Hematopoietic multipotent progenitor cell (in vitro differentiated cells): ENCODE measurements around the gene CYSLTR2. TPM values are rescaled to one million over a fixed set of nuclear protein-coding genes. Genes with fewer than 3 reads are reported as not detected.
A peak's percentile ranks its signal among the peaks of the same experiment; 100 is the strongest.

Experiments used
- DNase-seq, 3 donors: peaks; one replicate each; pipeline ENCODE4 v3.0.0-alpha.2; 2011 to 2015; ENCODE audit warnings: low read depth in 2 of 3, low spot score in 2 of 3
- total RNA-seq: library from RNA; depleted of rRNA; stranded (reverse); fragments of >200 nt; gene quantifications from one replicate; pipeline ENCODE4 v1.2.3, GENCODE V29; 2012

The CYSLTR2 gene
- total RNA-seq, 1 donor: 9.7 TPM

GRCh38 chr13:48733739-48734335 is 80.1 kb downstream of the CYSLTR2 start:
- no peak for DNase-seq

GRCh38 chr13:48735571-48735970 is 81.8 kb downstream of the CYSLTR2 start:
- DNase-seq: no peak

- no peak for DNase-seq
These were observed 84.0 kb downstream of the CYSLTR2 start for GRCh38 chr13:48737689-48738088.

GRCh38 chr13:48738311-48738710 is 84.6 kb downstream of the CYSLTR2 start:
- DNase-seq: peak in 1 of 3 donors; percentile 41

GRCh38 chr13:48739386-48739964 is 85.7 kb downstream of the CYSLTR2 start:
- peak in 2 of 3 donors; percentile 16 to 35 for DNase-seq

GRCh38 chr13:48741377-48741776 is 87.6 kb downstream of the CYSLTR2 start:
- peak in 1 of 3 donors; percentile 48 for DNase-seq

GRCh38 chr13:48746821-48747220 is 93.1 kb downstream of the CYSLTR2 start:
- no peak for DNase-seq

- DNase-seq: no peak
These were observed 95.0 kb downstream of the CYSLTR2 start for GRCh38 chr13:48748681-48749080.

GRCh38 chr13:48749144-48749543 is 95.4 kb downstream of the CYSLTR2 start:
- DNase-seq: no peak

- peak in 2 of 3 donors; percentile 39 to 45 for DNase-seq
These were observed 96.2 kb downstream of the CYSLTR2 start for GRCh38 chr13:48749699-48750473.

- no peak for DNase-seq
These were observed 97.1 kb downstream of the CYSLTR2 start for GRCh38 chr13:48750588-48751383.

- DNase-seq: no peak
These were observed 106.9 kb downstream of the CYSLTR2 start for GRCh38 chr13:48760626-48761025.

Other genes starting within 250 kb of the CYSLTR2 start
- 4.6 TPM for gene LPAR6, start 240.8 kb upstream of the CYSLTR2 start, total RNA-seq
- 3.5 TPM for gene RCBTB2, start 120.8 kb upstream of the CYSLTR2 start, total RNA-seq